ENCODE results near the gene CELA3B. TPM values are rescaled to one million over a fixed set of nuclear protein-coding genes. Genes with fewer than 3 reads are reported as not detected.
"Not testable (repeated sequence)": the region's sequence is repeated elsewhere in the genome, so short reads cannot be mapped to it uniquely, and the experiment has no call there.

Gene CELA3B
- not detected for total RNA-seq
- not detected for polyA plus RNA-seq

- not testable (repeated sequence) for H3K27ac ChIP-seq (ENCODE audit: insufficient read depth, low read length, poor library complexity, severe bottlenecking); H3K36me3 ChIP-seq (ENCODE audit: control insufficient read depth, insufficient read depth, low read length); ATAC-seq (ENCODE audit: low read depth in 2 of 2); H3K9me3 Mint-ChIP-seq; H3K4me1 Mint-ChIP-seq; H3K4me3 ChIP-seq (ENCODE audit: low read depth, low read length); H3K36me3 Mint-ChIP-seq; H3K9me3 ChIP-seq (ENCODE audit: control insufficient read depth in 2 of 2, low read length in 2 of 2); H3K27ac Mint-ChIP-seq; H3K4me3 Mint-ChIP-seq; H3K27me3 Mint-ChIP-seq; DNase-seq; H3K4me1 ChIP-seq (ENCODE audit: control insufficient read depth, insufficient read depth, low read length, poor library complexity, severe bottlenecking); H3K27me3 ChIP-seq (ENCODE audit: control insufficient read depth, insufficient read depth, low read length)
Observed at GRCh38 chr1:21976703-21977239, at the start of gene CELA3B. CELA3B (plus strand) TSS chr1:21977022; CDS start chr1:21977040, 18 bp downstream.

DNA sequence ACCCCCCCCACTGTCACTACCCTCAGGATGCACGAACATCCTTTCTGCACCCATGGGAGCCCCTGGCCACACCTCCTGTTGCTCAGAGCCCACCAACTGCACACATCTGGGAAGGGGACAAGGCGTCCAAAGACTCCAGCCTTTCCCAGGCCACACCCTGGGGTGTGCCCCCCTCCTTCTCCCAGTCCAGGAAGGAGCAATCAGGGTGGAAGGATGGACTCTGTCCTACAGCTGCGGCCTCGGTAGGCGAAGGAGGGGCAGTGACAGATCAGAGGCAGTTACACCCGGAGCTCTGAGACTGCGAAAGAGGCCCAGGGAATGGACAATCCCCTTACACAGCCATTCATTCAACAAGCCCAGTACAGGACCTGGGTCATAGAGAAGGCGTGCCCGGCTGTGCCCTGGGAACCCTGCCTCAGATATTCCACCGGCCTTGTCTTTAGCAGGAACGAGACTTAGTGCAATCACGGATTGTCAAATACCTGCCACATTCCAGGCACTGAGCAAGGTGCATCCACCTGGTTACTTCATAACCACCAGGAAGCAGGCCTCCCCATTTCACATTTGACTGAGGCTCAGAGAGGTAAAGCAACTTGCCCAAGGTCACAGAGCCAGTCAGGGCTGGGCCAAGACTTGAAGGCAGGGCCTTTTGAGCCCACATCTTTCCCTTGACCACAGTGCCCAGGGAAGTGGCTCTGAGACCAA is 49.1 kb upstream of the CELA3B start:
- Mint-ChIP-seq H3K9me3 (peaks cover 0 to 2% (median 0%) of the 10 kb centered on the region in 7 donors), H3K27me3 (no peaks in the 10 kb centered on the region), H3K4me3 (no peak overlapping the region), H3K36me3 (no peaks in the 10 kb centered on the region), H3K4me1 (peaks cover 0 to 6% (median 1%) of the 10 kb centered on the region in 4 donors), H3K27ac (no peak overlapping the region)
- Histone ChIP-seq H3K27me3 (ENCODE audit: control insufficient read depth, insufficient read depth, low read length) (no peaks in the 10 kb centered on the region), H3K9me3 (ENCODE audit: control insufficient read depth in 2 of 2, low read length in 2 of 2) (no peaks in the 10 kb centered on the region), H3K36me3 (ENCODE audit: control insufficient read depth, insufficient read depth, low read length) (no peaks in the 10 kb centered on the region), H3K4me1 (ENCODE audit: control insufficient read depth, insufficient read depth, low read length, poor library complexity, severe bottlenecking) (no peaks in the 10 kb centered on the region), H3K27ac (ENCODE audit: insufficient read depth, low read length, poor library complexity, severe bottlenecking) (no peak overlapping the region), H3K4me3 (ENCODE audit: low read depth, low read length) (no peak overlapping the region)
- ATAC-seq (ENCODE audit: low read depth in 2 of 2) (no peak), DNase-seq (no peak)

DNA sequence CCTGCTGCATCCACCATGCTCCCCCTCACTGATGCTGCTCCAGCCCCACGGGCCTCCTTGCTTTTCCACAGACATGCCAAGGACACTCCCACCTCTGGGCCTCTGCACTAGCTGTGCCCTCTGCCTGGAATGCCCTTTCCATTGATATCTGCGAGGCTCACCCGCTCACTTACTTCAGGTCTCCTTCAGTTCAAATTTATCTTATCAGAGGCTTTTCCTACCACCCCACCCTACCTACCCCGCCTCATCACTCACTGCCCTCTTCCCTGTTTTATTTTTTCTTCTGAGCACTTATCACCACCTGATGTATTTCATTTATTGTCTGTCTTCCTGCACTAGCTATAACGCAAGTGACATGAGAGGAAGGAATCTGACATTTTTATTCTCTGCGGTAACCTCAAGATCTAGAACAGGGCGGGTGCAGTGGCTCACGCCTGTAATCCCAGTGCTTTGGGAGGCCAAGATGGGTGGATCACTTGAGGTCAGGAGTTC is 46.7 kb upstream of the CELA3B start:
- ATAC-seq (ENCODE audit: low read depth in 2 of 2): no peak
- Mint-ChIP-seq H3K4me3 (no peak overlapping the region), H3K27ac (no peak overlapping the region)

DNA sequence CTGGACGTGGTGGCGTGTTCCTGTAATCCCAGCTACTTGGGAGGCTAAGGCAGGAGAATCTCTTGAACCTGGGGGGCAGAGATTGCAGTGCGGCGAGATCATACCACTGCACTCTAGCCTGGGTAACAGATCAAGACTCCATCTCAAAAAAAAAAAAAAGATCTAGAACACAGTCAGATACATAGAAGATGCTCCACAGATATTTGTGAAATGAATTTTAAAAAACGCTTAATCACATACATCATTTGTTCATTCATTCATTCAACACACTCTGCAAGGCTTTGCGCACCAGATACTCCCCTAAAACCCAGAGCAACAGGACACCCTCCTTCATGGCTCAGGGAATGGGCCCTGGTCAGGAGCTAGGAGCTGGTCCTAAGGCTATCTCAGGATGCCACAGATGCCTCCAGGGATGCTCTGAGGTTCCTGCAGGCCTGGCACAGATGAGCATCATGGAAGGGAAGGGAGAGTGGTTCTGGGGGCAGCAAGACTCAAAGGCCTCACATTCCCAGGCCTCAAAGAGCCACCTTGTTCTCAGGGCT is 46.1 kb upstream of the CELA3B start:
- Mint-ChIP-seq H3K36me3 (no peaks in the 10 kb centered on the region), H3K27me3 (peaks cover 19% of the 10 kb centered on the region), H3K27ac (no peak overlapping the region), H3K9me3 (peaks cover 0 to 2% (median 0%) of the 10 kb centered on the region in 7 donors), H3K4me3 (no peak overlapping the region), H3K4me1 (peaks cover 0 to 12% (median 3%) of the 10 kb centered on the region in 4 donors)
- Histone ChIP-seq H3K27me3 (ENCODE audit: control insufficient read depth, insufficient read depth, low read length) (no peaks in the 10 kb centered on the region), H3K36me3 (ENCODE audit: control insufficient read depth, insufficient read depth, low read length) (no peaks in the 10 kb centered on the region), H3K4me1 (ENCODE audit: control insufficient read depth, insufficient read depth, low read length, poor library complexity, severe bottlenecking) (no peaks in the 10 kb centered on the region), H3K9me3 (ENCODE audit: control insufficient read depth in 2 of 2, low read length in 2 of 2) (no peaks in the 10 kb centered on the region), H3K27ac (ENCODE audit: insufficient read depth, low read length, poor library complexity, severe bottlenecking) (no peak overlapping the region), H3K4me3 (ENCODE audit: low read depth, low read length) (no peak overlapping the region)
- DNase-seq: no peak
- ATAC-seq (ENCODE audit: low read depth in 2 of 2): no peak

More for the DNA sequence above, 46.7 kb upstream of the CELA3B start:
- Mint-ChIP-seq H3K4me1 (peaks cover 0 to 10% (median 3%) of the 10 kb centered on the region in 4 donors), H3K36me3 (no peaks in the 10 kb centered on the region), H3K27me3 (peaks cover 13% of the 10 kb centered on the region), H3K9me3 (peaks cover 0 to 2% (median 0%) of the 10 kb centered on the region in 7 donors)
- no peak overlapping the region for H3K4me3 ChIP-seq (ENCODE audit: low read depth, low read length)
- H3K4me1 ChIP-seq (ENCODE audit: control insufficient read depth, insufficient read depth, low read length, poor library complexity, severe bottlenecking): no peaks in the 10 kb centered on the region
- no peak overlapping the region for H3K27ac ChIP-seq (ENCODE audit: insufficient read depth, low read length, poor library complexity, severe bottlenecking)
- H3K36me3 ChIP-seq (ENCODE audit: control insufficient read depth, insufficient read depth, low read length): no peaks in the 10 kb centered on the region
- no peak for DNase-seq
- H3K9me3 ChIP-seq (ENCODE audit: control insufficient read depth in 2 of 2, low read length in 2 of 2): no peaks in the 10 kb centered on the region
- no peaks in the 10 kb centered on the region for H3K27me3 ChIP-seq (ENCODE audit: control insufficient read depth, insufficient read depth, low read length)

- H3K27ac Mint-ChIP-seq: no peak overlapping the region
- Histone ChIP-seq H3K27ac (ENCODE audit: insufficient read depth, low read length, poor library complexity, severe bottlenecking) (no peak overlapping the region), H3K9me3 (ENCODE audit: control insufficient read depth in 2 of 2, low read length in 2 of 2) (no peaks in the 10 kb centered on the region), H3K36me3 (ENCODE audit: control insufficient read depth, insufficient read depth, low read length) (no peaks in the 10 kb centered on the region), H3K27me3 (ENCODE audit: control insufficient read depth, insufficient read depth, low read length) (no peaks in the 10 kb centered on the region), H3K4me1 (ENCODE audit: control insufficient read depth, insufficient read depth, low read length, poor library complexity, severe bottlenecking) (no peaks in the 10 kb centered on the region), H3K4me3 (ENCODE audit: low read depth, low read length) (no peak overlapping the region)
- DNase-seq (no peak), ATAC-seq (ENCODE audit: low read depth in 2 of 2) (no peak)
- no peaks in the 10 kb centered on the region for H3K36me3 Mint-ChIP-seq
- no peaks in the 10 kb centered on the region for H3K9me3 Mint-ChIP-seq
- no peak overlapping the region for H3K4me3 Mint-ChIP-seq
- peaks cover 19% of the 10 kb centered on the region for H3K27me3 Mint-ChIP-seq
- H3K4me1 Mint-ChIP-seq: peaks cover 0 to 14% (median 0%) of the 10 kb centered on the region in 4 donors
Observed at GRCh38 chr1:21931171-21932093, 45.4 kb upstream of the CELA3B start.

GRCh38 chr1:21932127-21932526 is 44.7 kb upstream of the CELA3B start:
- Histone ChIP-seq H3K4me3 (ENCODE audit: low read depth, low read length) (no peak overlapping the region), H3K9me3 (ENCODE audit: control insufficient read depth in 2 of 2, low read length in 2 of 2) (no peaks in the 10 kb centered on the region), H3K27ac (ENCODE audit: insufficient read depth, low read length, poor library complexity, severe bottlenecking) (no peak overlapping the region), H3K4me1 (ENCODE audit: control insufficient read depth, insufficient read depth, low read length, poor library complexity, severe bottlenecking) (peaks cover 3% of the 10 kb centered on the region), H3K27me3 (ENCODE audit: control insufficient read depth, insufficient read depth, low read length) (no peaks in the 10 kb centered on the region), H3K36me3 (ENCODE audit: control insufficient read depth, insufficient read depth, low read length) (no peaks in the 10 kb centered on the region)
- no peak overlapping the region for H3K4me3 Mint-ChIP-seq
- no peaks in the 10 kb centered on the region for H3K36me3 Mint-ChIP-seq
- peaks cover 0 to 16% (median 0%) of the 10 kb centered on the region in 4 donors for H3K4me1 Mint-ChIP-seq
- no peak for DNase-seq
- no peak overlapping the region for H3K27ac Mint-ChIP-seq
- H3K9me3 Mint-ChIP-seq: no peaks in the 10 kb centered on the region
- peaks cover 19% of the 10 kb centered on the region for H3K27me3 Mint-ChIP-seq
- no peak for ATAC-seq (ENCODE audit: low read depth in 2 of 2)

GRCh38 chr1:21933397-21934248 is 43.2 kb upstream of the CELA3B start:
- no peaks in the 10 kb centered on the region for H3K36me3 ChIP-seq (ENCODE audit: control insufficient read depth, insufficient read depth, low read length)
- Mint-ChIP-seq H3K27me3 (peaks cover 29% of the 10 kb centered on the region), H3K36me3 (peaks cover 4% of the 10 kb centered on the region), H3K4me1 (peaks cover 0 to 25% (median 6%) of the 10 kb centered on the region in 4 donors), H3K27ac (peak overlapping the region in 1 of 3 donors; percentile 63), H3K4me3 (peak overlapping the region in 1 of 4 donors; percentile 5), H3K9me3 (no peaks in the 10 kb centered on the region)
- H3K9me3 ChIP-seq (ENCODE audit: control insufficient read depth in 2 of 2, low read length in 2 of 2): no peaks in the 10 kb centered on the region
- no peak overlapping the region for H3K4me3 ChIP-seq (ENCODE audit: low read depth, low read length)
- no peak for ATAC-seq (ENCODE audit: low read depth in 2 of 2)
- DNase-seq: peak in 1 of 3 donors; percentile 20
- no peaks in the 10 kb centered on the region for H3K27me3 ChIP-seq (ENCODE audit: control insufficient read depth, insufficient read depth, low read length)
- no peak overlapping the region for H3K27ac ChIP-seq (ENCODE audit: insufficient read depth, low read length, poor library complexity, severe bottlenecking)
- H3K4me1 ChIP-seq (ENCODE audit: control insufficient read depth, insufficient read depth, low read length, poor library complexity, severe bottlenecking): peaks cover 10% of the 10 kb centered on the region
